Activated CD4-positive, alpha-beta T cell treated with anti-CD3 and anti-CD28 coated beads, Interleukin-2, amount 10 ng/mL, durations not matched to agents 24 days and 14 days (primary cell): ENCODE measurements around the gene PAFAH2. TPM values are rescaled to one million over a fixed set of nuclear protein-coding genes. Genes with fewer than 3 reads are reported as not detected.

Experiments
- DNase-seq: peaks from one replicate; pipeline ENCODE4 v3.0.0; 2022
- H3K27ac Mint-ChIP-seq: one replicate; pipeline ENCODE4 v1.8.0; 2022; ENCODE audit warnings: mild to moderate bottlenecking, mixed read lengths
- H3K27me3 Mint-ChIP-seq: one replicate; pipeline ENCODE4 v1.8.0; 2022; ENCODE audit warnings: mixed read lengths
- H3K36me3 Mint-ChIP-seq: one replicate; pipeline ENCODE4 v1.8.0; 2022; ENCODE audit warnings: low read depth, mild to moderate bottlenecking, mixed read lengths
- H3K4me1 Mint-ChIP-seq: one replicate; pipeline ENCODE4 v1.8.0; 2021; ENCODE audit warnings: mixed read lengths
- H3K4me3 Mint-ChIP-seq: one replicate; pipeline ENCODE4 v1.8.0; 2022; ENCODE audit warnings: mild to moderate bottlenecking, moderate library complexity, mixed read lengths
- H3K9me3 Mint-ChIP-seq: one replicate; pipeline ENCODE4 v1.8.0; 2021; ENCODE audit warnings: mixed read lengths
- intact Hi-C: fragments of 100-400 bp; cut with micrococcal nuclease; formaldehyde crosslinking; loops from one replicate; pipeline ENCODE4 v1.15.1; 2023
- total RNA-seq: library from RNA; stranded (reverse); gene quantifications from 2 replicates; pipeline ENCODE4 v1.2.3, GENCODE V29; 2022

Gene PAFAH2
- total RNA-seq, 1 donor from 2014 or later = 6.8 TPM

GRCh38 chr1:25914074-25914995 is 83.5 kb downstream of the PAFAH2 start:
- peaks cover 10% of the 10 kb centered on the region for H3K4me1 Mint-ChIP-seq
- H3K27me3 Mint-ChIP-seq = peaks cover 9% of the 10 kb centered on the region
- H3K27ac Mint-ChIP-seq = no peak overlapping the region
- intact Hi-C loops = no loop called here
- no peak overlapping the region for H3K4me3 Mint-ChIP-seq
- DNase-seq = no peak
- H3K9me3 Mint-ChIP-seq = no peaks in the 10 kb centered on the region
- H3K36me3 Mint-ChIP-seq = no peaks in the 10 kb centered on the region

GRCh38 chr1:25913206-25913605 is 84.7 kb downstream of the PAFAH2 start:
- Mint-ChIP-seq H3K27ac (no peak overlapping the region), H3K9me3 (no peaks in the 10 kb centered on the region), H3K27me3 (peaks cover 11% of the 10 kb centered on the region), H3K4me3 (no peak overlapping the region), H3K36me3 (no peaks in the 10 kb centered on the region), H3K4me1 (peaks cover 7% of the 10 kb centered on the region)
- intact Hi-C loops = no loop called here
- DNase-seq = no peak

GRCh38 chr1:25912076-25912831 is 85.6 kb downstream of the PAFAH2 start:
- no peaks in the 10 kb centered on the region for H3K36me3 Mint-ChIP-seq
- peaks cover 20% of the 10 kb centered on the region for H3K27me3 Mint-ChIP-seq
- H3K9me3 Mint-ChIP-seq = no peaks in the 10 kb centered on the region
- H3K4me1 Mint-ChIP-seq = peaks cover 2% of the 10 kb centered on the region
- no peak overlapping the region for H3K4me3 Mint-ChIP-seq
- DNase-seq = no peak
- intact Hi-C loops = no loop called here
- H3K27ac Mint-ChIP-seq = no peak overlapping the region

GRCh38 chr1:25911162-25911561 is 86.7 kb downstream of the PAFAH2 start:
- Mint-ChIP-seq H3K4me3 (no peak overlapping the region), H3K27ac (no peak overlapping the region), H3K36me3 (no peaks in the 10 kb centered on the region), H3K9me3 (no peaks in the 10 kb centered on the region), H3K4me1 (peaks cover 6% of the 10 kb centered on the region), H3K27me3 (peaks cover 24% of the 10 kb centered on the region)
- DNase-seq = no peak
- intact Hi-C loops = no loop called here

Other genes with a start within 250 kb of the PAFAH2 start
- gene SELENON, start 197.9 kb downstream of the PAFAH2 start, total RNA-seq = 8.2 and 9.9 TPM in 2 replicates
- gene MTFR1L, start 178.1 kb downstream of the PAFAH2 start, total RNA-seq = 30.0 and 31.9 TPM in 2 replicates
- 12.0 and 13.9 TPM in 2 replicates for gene AUNIP, start 138.6 kb downstream of the PAFAH2 start, total RNA-seq
- gene PAQR7, start 122.4 kb downstream of the PAFAH2 start, total RNA-seq = 6.6 and 6.8 TPM in 2 replicates
- gene STMN1, start 91.6 kb downstream of the PAFAH2 start, total RNA-seq = 247 and 255 TPM in 2 replicates
- gene EXTL1, start 23.7 kb upstream of the PAFAH2 start, total RNA-seq = not detected in 2 replicates
- not detected in 2 replicates for gene SLC30A2, start 48.1 kb upstream of the PAFAH2 start, total RNA-seq
- not detected in 2 replicates for gene TRIM63, start 69.6 kb upstream of the PAFAH2 start, total RNA-seq
- 15.8 and 18.7 TPM in 2 replicates for gene PDIK1L, start 113.8 kb upstream of the PAFAH2 start, total RNA-seq
- gene FAM110D, start 161.0 kb upstream of the PAFAH2 start, total RNA-seq = 0.07 and 0.09 TPM in 2 replicates
- not detected in 2 replicates for gene C1orf232, start 170.9 kb upstream of the PAFAH2 start, total RNA-seq
- gene ZNF593, start 171.8 kb upstream of the PAFAH2 start, total RNA-seq = 84.0 and 87.1 TPM in 2 replicates
- gene ZNF593OS, start 173.8 kb upstream of the PAFAH2 start, total RNA-seq = not detected in 2 replicates
- gene CNKSR1, start 179.4 kb upstream of the PAFAH2 start, total RNA-seq = 4.0 and 6.2 TPM in 2 replicates
- not detected in 2 replicates for gene CATSPER4, start 192.5 kb upstream of the PAFAH2 start, total RNA-seq
- gene CEP85, start 236.1 kb upstream of the PAFAH2 start, total RNA-seq = 39.3 and 40.8 TPM in 2 replicates